Neural progenitor cell (in vitro differentiated cells): ENCODE results near the gene REEP1. TPM values are rescaled to one million over a fixed set of nuclear protein-coding genes. Genes with fewer than 3 reads are reported as not detected.
"Not testable (repeated sequence)": the region's sequence is repeated elsewhere in the genome, so short reads cannot be mapped to it uniquely, and the experiment has no call there.

Experiments used
- DNase-seq: peaks from one replicate; pipeline ENCODE4 v3.0.0-alpha.2; 2016; ENCODE audit warnings: low spot score
- H2AFZ ChIP-seq: fragments of 200-600 bp; sonication (generic); replicated peaks from 2 replicates; pipeline ENCODE4 v1.6.1; 2016; ENCODE audit warnings: antibody characterized with exemption
- H3F3A ChIP-seq: fragments of 200-600 bp; sonication (generic); 2 replicates; pipeline ENCODE4 v1.6.1; 2016; ENCODE audit warnings: antibody characterized with exemption, low read depth
- H3K27ac ChIP-seq: fragments of 200-600 bp; sonication (generic); 2 replicates; pipeline ENCODE4 v1.5.1; 2016; ENCODE audit warnings: mild to moderate bottlenecking
- H3K27me3 ChIP-seq: fragments of 200-600 bp; sonication (generic); 2 replicates; pipeline ENCODE4 v1.6.1; 2016; ENCODE audit warnings: mild to moderate bottlenecking, moderate library complexity
- H3K36me3 ChIP-seq: fragments of 200-600 bp; sonication (generic); 2 replicates; pipeline ENCODE4 v1.5.1; 2016
- H3K4me1 ChIP-seq: fragments of 200-600 bp; sonication (generic); 2 replicates; pipeline ENCODE4 v1.6.1; 2016; ENCODE audit warnings: mixed run types
- H3K4me2 ChIP-seq: fragments of 200-600 bp; sonication (generic); 2 replicates; pipeline ENCODE4 v1.6.1; 2016
- H3K4me3 ChIP-seq: fragments of 200-600 bp; sonication (generic); 2 replicates; pipeline ENCODE4 v1.5.1; 2016
- H3K79me2 ChIP-seq: fragments of 200-600 bp; sonication (generic); 2 replicates; pipeline ENCODE4 v1.6.1; 2016; ENCODE audit warnings: low read depth
- H3K9ac ChIP-seq: fragments of 200-600 bp; sonication (generic); 2 replicates; pipeline ENCODE4 v1.6.1; 2016
- H3K9me3 ChIP-seq: fragments of 200-600 bp; sonication (generic); 2 replicates; pipeline ENCODE4 v1.5.1; 2016; ENCODE audit warnings: low read depth
- H4K20me1 ChIP-seq: fragments of 200-600 bp; sonication (generic); 2 replicates; pipeline ENCODE4 v1.6.1; 2016; ENCODE audit warnings: low read depth
- H3K27ac Mint-ChIP-seq: 3 replicates; pipeline ENCODE4 v1.8.0; 2021; ENCODE audit warnings: mixed read lengths
- H3K27me3 Mint-ChIP-seq: 2 replicates; pipeline ENCODE4 v1.8.0; 2022; ENCODE audit warnings: low read depth, mild to moderate bottlenecking, inconsistent platforms, moderate library complexity, mixed read lengths; ENCODE audit not compliant: insufficient read depth
- H3K36me3 Mint-ChIP-seq: 3 replicates; pipeline ENCODE4 v1.8.0; 2021; ENCODE audit warnings: mixed read lengths
- H3K4me1 Mint-ChIP-seq: 3 replicates; pipeline ENCODE4 v1.8.0; 2021; ENCODE audit warnings: mixed read lengths
- H3K4me3 Mint-ChIP-seq: 3 replicates; pipeline ENCODE4 v1.8.0; 2021; ENCODE audit warnings: mild to moderate bottlenecking, moderate library complexity, mixed read lengths
- H3K9me3 Mint-ChIP-seq: 3 replicates; pipeline ENCODE4 v1.8.0; 2020; ENCODE audit warnings: mixed read lengths
- EZH2 ChIP-seq: fragments of 200-600 bp; sonication (generic); IDR thresholded peaks from 2 replicates; pipeline ENCODE4 v1.6.1; 2017; ENCODE audit warnings: antibody characterized with exemption, mild to moderate bottlenecking, moderate library complexity
- EZH2phosphoT487 ChIP-seq: fragments of 200-600 bp; sonication (generic); IDR thresholded peaks from 2 replicates; pipeline ENCODE4 v1.6.1; 2017; ENCODE audit warnings: antibody characterized with exemption
- total RNA-seq: library from RNA; depleted of rRNA; stranded (reverse); fragments of >200 nt; gene quantifications from 2 replicates; pipeline ENCODE4 v1.2.3, GENCODE V29; 2015; ENCODE audit warnings: low replicate concordance
- TF ChIP-seq, protein P1 (sequence below): fragments of 200-600 bp; sonication (generic); IDR thresholded peaks from 2 replicates; pipeline ENCODE4 v1.5.1; 2017; ENCODE audit warnings: antibody characterized with exemption, mild to moderate bottlenecking

The REEP1 gene
- total RNA-seq, 1 donor from 2014 or later, result 0.88 TPM

- H4K20me1 ChIP-seq, result no peaks in the 10 kb centered on the region
- no peak overlapping the region for H3K4me3 Mint-ChIP-seq
- TF ChIP-seq, protein P1, sequence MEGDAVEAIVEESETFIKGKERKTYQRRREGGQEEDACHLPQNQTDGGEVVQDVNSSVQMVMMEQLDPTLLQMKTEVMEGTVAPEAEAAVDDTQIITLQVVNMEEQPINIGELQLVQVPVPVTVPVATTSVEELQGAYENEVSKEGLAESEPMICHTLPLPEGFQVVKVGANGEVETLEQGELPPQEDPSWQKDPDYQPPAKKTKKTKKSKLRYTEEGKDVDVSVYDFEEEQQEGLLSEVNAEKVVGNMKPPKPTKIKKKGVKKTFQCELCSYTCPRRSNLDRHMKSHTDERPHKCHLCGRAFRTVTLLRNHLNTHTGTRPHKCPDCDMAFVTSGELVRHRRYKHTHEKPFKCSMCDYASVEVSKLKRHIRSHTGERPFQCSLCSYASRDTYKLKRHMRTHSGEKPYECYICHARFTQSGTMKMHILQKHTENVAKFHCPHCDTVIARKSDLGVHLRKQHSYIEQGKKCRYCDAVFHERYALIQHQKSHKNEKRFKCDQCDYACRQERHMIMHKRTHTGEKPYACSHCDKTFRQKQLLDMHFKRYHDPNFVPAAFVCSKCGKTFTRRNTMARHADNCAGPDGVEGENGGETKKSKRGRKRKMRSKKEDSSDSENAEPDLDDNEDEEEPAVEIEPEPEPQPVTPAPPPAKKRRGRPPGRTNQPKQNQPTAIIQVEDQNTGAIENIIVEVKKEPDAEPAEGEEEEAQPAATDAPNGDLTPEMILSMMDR, result no peak
- TF ChIP-seq EZH2 (no peak), EZH2phosphoT487 (no peak)
- H3K36me3 Mint-ChIP-seq, result peaks cover 2% of the 10 kb centered on the region
- no peaks in the 10 kb centered on the region for H3F3A ChIP-seq
- peaks cover 17% of the 10 kb centered on the region for H3K4me1 Mint-ChIP-seq
- no peak overlapping the region for H3K27ac Mint-ChIP-seq
- no peaks in the 10 kb centered on the region for H3K9me3 ChIP-seq
- no peaks in the 10 kb centered on the region for H3K27me3 ChIP-seq
- H3K9me3 Mint-ChIP-seq, result no peaks in the 10 kb centered on the region
- H3K9ac ChIP-seq, result no peak overlapping the region
- H3K27ac ChIP-seq, result no peak overlapping the region
- no peak overlapping the region for H3K4me3 ChIP-seq
- no peaks in the 10 kb centered on the region for H3K79me2 ChIP-seq
- DNase-seq, result no peak
- peaks cover 10% of the 10 kb centered on the region for H3K27me3 Mint-ChIP-seq
- no peaks in the 10 kb centered on the region for H3K4me1 ChIP-seq
- no peak overlapping the region for H3K4me2 ChIP-seq
- H2AFZ ChIP-seq, result no peak overlapping the region
- no peaks in the 10 kb centered on the region for H3K36me3 ChIP-seq
Measured at GRCh38 chr2:86249176-86249575, 88.2 kb downstream of the REEP1 start.

DNA sequence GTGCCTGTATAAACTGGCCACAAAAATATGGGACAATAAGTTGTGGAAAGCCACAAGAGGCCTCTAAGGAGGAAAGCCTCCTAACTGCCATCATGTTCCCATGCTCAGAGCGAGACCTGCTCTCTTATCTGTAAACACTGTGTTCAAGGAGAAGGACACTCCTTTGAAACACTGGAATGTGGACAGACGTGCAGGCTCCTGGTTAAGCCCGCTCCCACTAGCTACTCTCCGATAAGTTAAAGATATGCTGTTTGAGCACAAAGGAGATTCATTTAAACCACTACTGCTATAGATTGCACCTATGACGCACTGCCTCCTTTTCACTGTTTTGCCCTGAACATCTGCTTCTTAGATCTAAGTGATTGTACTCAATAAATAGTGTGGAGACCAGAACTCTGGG is 92.2 kb downstream of the REEP1 start:
- H3K27me3 Mint-ChIP-seq, H3K79me2 ChIP-seq, H4K20me1 ChIP-seq, H2AFZ ChIP-seq, H3K4me3 Mint-ChIP-seq, H3K27me3 ChIP-seq, H3K27ac Mint-ChIP-seq, H3K4me1 ChIP-seq, H3K9me3 ChIP-seq, H3K36me3 Mint-ChIP-seq, H3K4me2 ChIP-seq, H3K4me3 ChIP-seq, H3K9me3 Mint-ChIP-seq, H3F3A ChIP-seq, DNase-seq, H3K27ac ChIP-seq, H3K36me3 ChIP-seq, H3K9ac ChIP-seq: not testable (repeated sequence)
- peaks cover 17% of the 10 kb centered on the region for H3K4me1 Mint-ChIP-seq

- H3K27ac ChIP-seq, H3K36me3 ChIP-seq, H3K27me3 Mint-ChIP-seq, DNase-seq, H3K4me1 ChIP-seq, H3K9ac ChIP-seq, H3K27ac Mint-ChIP-seq, H2AFZ ChIP-seq, H3K9me3 ChIP-seq, H3K36me3 Mint-ChIP-seq, H3K4me3 ChIP-seq, H3F3A ChIP-seq, H3K79me2 ChIP-seq, H3K27me3 ChIP-seq, H3K4me3 Mint-ChIP-seq, H3K9me3 Mint-ChIP-seq, H4K20me1 ChIP-seq, H3K4me2 ChIP-seq: not testable (repeated sequence)
- peaks cover 14% of the 10 kb centered on the region for H3K4me1 Mint-ChIP-seq
Measured at GRCh38 chr2:86244781-86245180, 92.6 kb downstream of the REEP1 start.

DNA sequence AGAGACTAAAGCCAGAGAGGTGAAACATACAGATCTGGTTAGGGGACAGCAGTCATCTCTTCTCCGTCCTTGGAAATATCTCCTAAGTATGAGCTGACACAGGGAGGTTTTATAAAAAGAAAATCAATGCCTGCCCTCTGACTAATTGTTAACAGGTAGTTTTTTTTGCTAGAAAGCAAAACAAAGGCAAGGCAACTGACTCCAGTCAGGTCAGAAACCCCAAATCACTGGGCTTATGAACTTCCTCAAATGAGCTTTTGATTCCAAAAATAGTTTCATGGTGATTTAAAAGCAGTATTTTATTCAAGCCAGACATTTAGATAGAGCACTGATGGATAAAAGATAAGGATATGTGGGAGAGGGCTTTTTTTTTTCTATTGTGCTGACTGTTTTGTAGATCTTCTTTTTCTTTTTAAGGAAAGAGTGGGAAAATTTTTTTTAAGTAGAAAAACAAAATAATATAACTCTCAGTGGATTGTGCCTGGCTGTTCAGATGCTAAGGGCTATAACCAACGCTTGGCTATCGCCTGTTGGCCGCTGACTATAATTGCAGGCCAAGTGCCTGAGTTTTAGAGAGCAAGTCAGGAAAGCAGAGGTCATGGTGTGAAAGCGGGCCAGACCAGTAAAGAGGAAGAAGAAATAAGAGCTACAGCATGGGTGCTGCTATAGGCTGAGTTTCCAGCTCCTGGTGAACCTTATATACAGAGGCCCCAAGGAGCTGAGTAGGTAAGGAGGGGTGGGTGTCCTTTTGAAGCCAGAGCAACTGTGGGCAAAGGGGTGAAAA is 93.3 kb downstream of the REEP1 start:
- Mint-ChIP-seq H3K9me3 (no peaks in the 10 kb centered on the region), H3K4me3 (no peak overlapping the region), H3K4me1 (peaks cover 11% of the 10 kb centered on the region), H3K27me3 (peaks cover 8% of the 10 kb centered on the region), H3K36me3 (peaks cover 2% of the 10 kb centered on the region), H3K27ac (no peak overlapping the region)
- Histone ChIP-seq H3K27ac (no peak overlapping the region), H3K79me2 (no peaks in the 10 kb centered on the region), H3K4me3 (no peak overlapping the region), H2AFZ (no peak overlapping the region), H3K4me1 (no peaks in the 10 kb centered on the region), H4K20me1 (no peaks in the 10 kb centered on the region), H3K4me2 (no peak overlapping the region), H3K36me3 (no peaks in the 10 kb centered on the region), H3K9ac (no peak overlapping the region), H3K9me3 (no peaks in the 10 kb centered on the region), H3K27me3 (no peaks in the 10 kb centered on the region), H3F3A (no peaks in the 10 kb centered on the region)
- DNase-seq, result no peak
- TF ChIP-seq EZH2phosphoT487 (no peak), EZH2 (no peak)
- TF ChIP-seq, protein P1, result no peak
